IPS-NIHi7 (cell line): ENCODE results near the gene SLC6A12.

ENCODE experiments used
- DNase-seq: peaks from one replicate; pipeline ENCODE4 v3.0.0; 2012; ENCODE audit warnings: mixed read lengths; ENCODE audit errors: extremely low spot score

The SLC6A12 gene

GRCh38 chr12:177980-178828 is 35.8 kb downstream of the SLC6A12 start:
- no peak for DNase-seq

GRCh38 chr12:177336-177979 is 36.5 kb downstream of the SLC6A12 start:
- DNase-seq = no peak

- DNase-seq = no peak
These were observed 37.4 kb downstream of the SLC6A12 start for GRCh38 chr12:176321-177181.

GRCh38 chr12:175759-176158 is 38.2 kb downstream of the SLC6A12 start:
- no peak for DNase-seq

- DNase-seq = no peak
These were observed 38.7 kb downstream of the SLC6A12 start for GRCh38 chr12:175250-175649.

- no peak for DNase-seq
These were observed 39.4 kb downstream of the SLC6A12 start for GRCh38 chr12:174596-174995.

GRCh38 chr12:174124-174523 is 39.8 kb downstream of the SLC6A12 start:
- DNase-seq = no peak

GRCh38 chr12:172732-173161 is 41.2 kb downstream of the SLC6A12 start:
- DNase-seq = no peak

GRCh38 chr12:171743-172676 is 41.9 kb downstream of the SLC6A12 start:
- no peak for DNase-seq

GRCh38 chr12:171276-171675 is 42.7 kb downstream of the SLC6A12 start:
- no peak for DNase-seq

- DNase-seq = no peak
These were observed 43.4 kb downstream of the SLC6A12 start for GRCh38 chr12:170371-171225.

- DNase-seq = no peak
These were observed 44.2 kb downstream of the SLC6A12 start for GRCh38 chr12:169528-170370.

- DNase-seq = no peak
These were observed 45.0 kb downstream of the SLC6A12 start for GRCh38 chr12:168763-169525.

- DNase-seq = no peak
These were observed 45.9 kb downstream of the SLC6A12 start for GRCh38 chr12:167959-168600.

- no peak for DNase-seq
These were observed 47.4 kb downstream of the SLC6A12 start for GRCh38 chr12:166425-167075.

- no peak for DNase-seq
These were observed 48.0 kb downstream of the SLC6A12 start for GRCh38 chr12:165862-166368.

- no peak for DNase-seq
These were observed 49.8 kb downstream of the SLC6A12 start for GRCh38 chr12:164207-164606.
